ENCODE data around the gene KIN.
"Not testable (repeated sequence)": the region's sequence is repeated elsewhere in the genome, so short reads cannot be mapped to it uniquely, and the experiment has no call there.

Gene KIN

DNA sequence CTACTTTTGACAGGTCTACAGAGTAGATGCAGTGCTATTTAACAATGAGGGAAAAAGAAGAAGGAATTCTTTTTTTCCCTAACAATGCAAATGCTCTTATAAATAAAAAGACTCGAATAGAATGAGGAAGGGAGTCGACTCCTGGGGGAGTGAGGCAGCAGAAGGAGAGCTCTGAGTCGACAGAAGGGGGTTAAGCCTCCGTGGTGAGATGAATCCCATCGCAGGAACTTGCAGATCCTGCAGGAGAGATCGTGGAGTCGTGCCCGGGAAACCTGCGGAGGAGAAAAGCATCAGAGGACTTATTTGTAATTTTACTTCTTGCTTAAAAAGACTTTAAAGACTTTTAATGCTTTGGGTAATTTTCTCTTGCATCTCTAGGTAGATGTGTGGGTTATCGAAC is 67.3 kb downstream of the KIN start:
- no peak for DNase-seq (ENCODE audit: low spot score)
- no peak for TF ChIP-seq CTCF (IDR thresholded peaks at IDR 0.05; ENCODE audit: extremely low read depth, insufficient read depth, missing control alignments)
- in situ Hi-C loops (cut with MboI; ENCODE audit: low pct_unique_long_range_greater_than_20kb, low sequenced_read_pairs, unreplicated experiment) = no loop called here

DNA sequence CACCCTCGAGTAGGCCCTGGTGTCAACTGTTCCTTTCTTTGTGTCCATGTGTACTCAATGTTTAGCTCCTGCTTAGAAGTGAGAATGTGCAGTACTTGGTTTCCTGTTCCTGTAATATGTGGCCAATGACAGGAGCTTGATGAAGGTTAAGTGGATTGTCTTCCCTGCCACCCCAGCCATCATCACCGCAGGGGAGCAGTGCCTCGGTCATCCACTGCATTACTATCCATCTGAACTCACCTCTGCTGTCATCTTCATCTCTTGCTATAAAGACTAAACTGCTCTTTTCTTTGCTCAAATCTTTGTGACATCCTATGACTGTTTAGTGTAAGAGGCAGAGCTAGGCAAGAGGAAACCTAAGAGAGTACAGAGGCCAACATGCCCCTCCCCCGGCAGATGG is 69.1 kb downstream of the KIN start:
- no peak for DNase-seq (ENCODE audit: low spot score)
- TF ChIP-seq CTCF (IDR thresholded peaks at IDR 0.05; ENCODE audit: extremely low read depth, insufficient read depth, missing control alignments) = no peak
- in situ Hi-C loops (cut with MboI; ENCODE audit: low pct_unique_long_range_greater_than_20kb, low sequenced_read_pairs, unreplicated experiment) = no loop called here

- TF ChIP-seq CTCF (IDR thresholded peaks at IDR 0.05; ENCODE audit: extremely low read depth, insufficient read depth, missing control alignments) = no peak
- no peak for DNase-seq (ENCODE audit: low spot score)
- in situ Hi-C loops (cut with MboI; ENCODE audit: low pct_unique_long_range_greater_than_20kb, low sequenced_read_pairs, unreplicated experiment) = no loop called here
Measured at GRCh38 chr10:7717767-7718166, 70.0 kb downstream of the KIN start.

- DNase-seq (ENCODE audit: low spot score) = no peak
- in situ Hi-C loops (cut with MboI; ENCODE audit: low pct_unique_long_range_greater_than_20kb, low sequenced_read_pairs, unreplicated experiment) = no loop called here
- TF ChIP-seq CTCF (IDR thresholded peaks at IDR 0.05; ENCODE audit: extremely low read depth, insufficient read depth, missing control alignments) = no peak
Measured at GRCh38 chr10:7715515-7715914, 72.3 kb downstream of the KIN start.

DNA sequence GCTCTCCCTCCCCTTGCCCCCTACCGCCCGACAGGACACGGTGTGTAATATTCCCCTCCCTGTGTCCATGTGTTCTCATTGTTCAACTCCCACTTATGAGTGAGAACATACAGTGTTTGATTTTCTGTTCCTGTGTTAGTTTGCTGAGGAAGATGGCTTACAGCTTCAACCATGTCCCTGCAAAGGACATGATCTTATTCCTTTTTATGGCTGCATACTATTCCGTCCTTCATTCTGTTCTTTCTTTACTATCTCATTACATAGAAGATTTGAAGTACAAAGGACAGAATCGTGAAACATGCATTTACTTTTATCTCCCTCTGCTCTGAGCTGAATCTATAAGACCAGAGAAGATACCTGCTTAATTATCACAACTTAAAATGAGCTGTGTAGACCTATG is 76.7 kb downstream of the KIN start:
- DNase-seq (ENCODE audit: low spot score); in situ Hi-C loops (cut with MboI; ENCODE audit: low pct_unique_long_range_greater_than_20kb, low sequenced_read_pairs, unreplicated experiment): not testable (repeated sequence)

DNA sequence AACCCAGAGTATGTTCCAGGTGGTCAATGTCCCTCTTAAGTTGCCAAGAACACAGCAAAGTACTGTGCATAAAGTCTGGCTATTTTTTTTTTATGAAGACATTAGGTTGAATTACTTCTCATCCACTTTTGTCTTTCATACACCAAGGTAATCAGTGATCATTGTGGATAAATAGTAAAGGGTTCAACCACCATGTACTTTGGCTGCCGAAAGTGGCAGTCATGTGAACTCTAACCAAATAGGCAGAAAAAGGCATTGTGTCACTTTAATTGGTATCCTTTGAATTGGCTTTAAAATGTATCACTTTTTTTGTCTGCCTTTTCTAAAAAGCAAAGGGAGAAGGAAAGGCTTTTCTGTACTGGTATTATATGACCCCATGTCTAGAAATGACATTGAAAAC is 77.3 kb downstream of the KIN start:
- TF ChIP-seq CTCF (IDR thresholded peaks at IDR 0.05; ENCODE audit: extremely low read depth, insufficient read depth, missing control alignments) = no peak
- no peak for DNase-seq (ENCODE audit: low spot score)
- in situ Hi-C loops (cut with MboI; ENCODE audit: low pct_unique_long_range_greater_than_20kb, low sequenced_read_pairs, unreplicated experiment) = no loop called here

- TF ChIP-seq CTCF (IDR thresholded peaks at IDR 0.05; ENCODE audit: extremely low read depth, insufficient read depth, missing control alignments) = no peak
- no peak for DNase-seq (ENCODE audit: low spot score)
- in situ Hi-C loops (cut with MboI; ENCODE audit: low pct_unique_long_range_greater_than_20kb, low sequenced_read_pairs, unreplicated experiment) = no loop called here
Measured at GRCh38 chr10:7708832-7709231, 79.0 kb downstream of the KIN start.

Data from GM13977 (cell line).